ENCODE results near the gene CCDC3.

CCDC3 gene

GRCh38 chr10:12969951-12970350 lies 31.6 kb downstream of the CCDC3 start:
- Histone ChIP-seq H3K9ac (ENCODE audit: low read length) (no peak overlapping the region), H2BK5ac (ENCODE audit: low read length) (no peak overlapping the region), H3K23ac (ENCODE audit: low read length) (no peak overlapping the region), H3K79me2 (ENCODE audit: control insufficient read depth, insufficient read depth, low read length) (no peaks in the 10 kb centered on the region), H3K4ac (ENCODE audit: low read depth, low read length) (no peak overlapping the region), H3K4me3 (ENCODE audit: low read length) (no peak overlapping the region), H3K27me3 (ENCODE audit: insufficient read depth, low read length, poor library complexity) (no peaks in the 10 kb centered on the region), H3K4me1 (ENCODE audit: control insufficient read depth, low read depth, low read length) (no peaks in the 10 kb centered on the region), H3K18ac (ENCODE audit: low read length) (no peak overlapping the region), H2BK15ac (replicated peaks; ENCODE audit: low read depth) (no peak overlapping the region), H3K27ac (ENCODE audit: low read depth, low read length) (no peak overlapping the region), H3K79me1 (ENCODE audit: low read length) (no peaks in the 10 kb centered on the region), H4K5ac (ENCODE audit: low read length) (no peak overlapping the region), H3K4me2 (ENCODE audit: low read length) (no peak overlapping the region), H3K56ac (ENCODE audit: low read length) (no peak overlapping the region), H3K36me3 (ENCODE audit: control insufficient read depth, insufficient read depth, low read length) (no peaks in the 10 kb centered on the region), H4K8ac (ENCODE audit: low read depth, low read length) (no peak overlapping the region), H2AK5ac (ENCODE audit: low read length) (no peak overlapping the region), H2BK120ac (ENCODE audit: low read depth, low read length) (no peak overlapping the region)
- WGBS (ENCODE audit: extremely low coverage, insufficient coverage, low lambda C conversion rate): no CpG with 5 or more reads among the region's 5 CpGs
- DNase-seq: no peak

DNA sequence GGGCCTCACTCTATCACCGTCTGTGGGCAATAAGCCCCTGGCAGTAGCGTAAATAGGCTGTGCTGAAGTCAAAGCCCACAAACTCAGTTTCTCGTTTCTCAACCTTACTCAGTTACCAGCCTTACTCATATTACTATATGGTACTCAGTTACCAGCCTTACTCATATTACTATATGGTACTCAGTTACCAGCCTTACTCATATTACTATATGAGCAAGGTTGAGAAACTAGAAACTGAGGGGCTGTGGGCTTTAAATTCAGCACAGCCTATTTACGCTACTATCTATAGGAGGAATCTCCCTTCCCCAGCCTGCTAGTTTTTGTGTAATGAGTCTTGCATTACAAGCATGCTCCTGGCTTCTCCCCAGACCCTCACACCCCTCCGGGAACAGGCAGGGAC lies 35.4 kb downstream of the CCDC3 start:
- Histone ChIP-seq H3K4me1 (ENCODE audit: control insufficient read depth, low read depth, low read length) (no peaks in the 10 kb centered on the region), H4K8ac (ENCODE audit: low read depth, low read length) (no peak overlapping the region), H3K27ac (ENCODE audit: low read depth, low read length) (no peak overlapping the region), H3K79me1 (ENCODE audit: low read length) (no peaks in the 10 kb centered on the region), H2AK5ac (ENCODE audit: low read length) (no peak overlapping the region), H3K9ac (ENCODE audit: low read length) (no peak overlapping the region), H3K18ac (ENCODE audit: low read length) (no peak overlapping the region), H3K79me2 (ENCODE audit: control insufficient read depth, insufficient read depth, low read length) (no peaks in the 10 kb centered on the region), H3K4me2 (ENCODE audit: low read length) (no peak overlapping the region), H3K27me3 (ENCODE audit: insufficient read depth, low read length, poor library complexity) (no peaks in the 10 kb centered on the region), H3K36me3 (ENCODE audit: control insufficient read depth, insufficient read depth, low read length) (no peaks in the 10 kb centered on the region), H3K23ac (ENCODE audit: low read length) (no peak overlapping the region), H2BK120ac (ENCODE audit: low read depth, low read length) (no peak overlapping the region), H3K56ac (ENCODE audit: low read length) (no peak overlapping the region), H3K4me3 (ENCODE audit: low read length) (no peak overlapping the region), H2BK15ac (replicated peaks; ENCODE audit: low read depth) (no peak overlapping the region), H4K5ac (ENCODE audit: low read length) (no peak overlapping the region), H2BK5ac (ENCODE audit: low read length) (no peak overlapping the region), H3K4ac (ENCODE audit: low read depth, low read length) (no peak overlapping the region)
- no peak for DNase-seq
- WGBS (ENCODE audit: extremely low coverage, insufficient coverage, low lambda C conversion rate): no CpG with 5 or more reads among the region's 5 CpGs

- H3K18ac ChIP-seq (ENCODE audit: low read length): no peak overlapping the region
- H3K9ac ChIP-seq (ENCODE audit: low read length): no peak overlapping the region
- H3K4ac ChIP-seq (ENCODE audit: low read depth, low read length): no peak overlapping the region
- H2AK5ac ChIP-seq (ENCODE audit: low read length): no peak overlapping the region
- H2BK15ac ChIP-seq (replicated peaks; ENCODE audit: low read depth): no peak overlapping the region
- H3K4me2 ChIP-seq (ENCODE audit: low read length): no peak overlapping the region
- no peak overlapping the region for H3K56ac ChIP-seq (ENCODE audit: low read length)
- no CpG with 5 or more reads among the region's 4 CpGs for WGBS (ENCODE audit: extremely low coverage, insufficient coverage, low lambda C conversion rate)
- no peak for DNase-seq
- no peak overlapping the region for H2BK5ac ChIP-seq (ENCODE audit: low read length)
- H3K4me3 ChIP-seq (ENCODE audit: low read length): no peak overlapping the region
- H4K8ac ChIP-seq (ENCODE audit: low read depth, low read length): no peak overlapping the region
- no peaks in the 10 kb centered on the region for H3K79me1 ChIP-seq (ENCODE audit: low read length)
- H3K23ac ChIP-seq (ENCODE audit: low read length): no peak overlapping the region
- H3K36me3 ChIP-seq (ENCODE audit: control insufficient read depth, insufficient read depth, low read length): no peaks in the 10 kb centered on the region
- H3K27ac ChIP-seq (ENCODE audit: low read depth, low read length): no peak overlapping the region
- H3K27me3 ChIP-seq (ENCODE audit: insufficient read depth, low read length, poor library complexity): no peaks in the 10 kb centered on the region
- no peaks in the 10 kb centered on the region for H3K4me1 ChIP-seq (ENCODE audit: control insufficient read depth, low read depth, low read length)
- no peak overlapping the region for H4K5ac ChIP-seq (ENCODE audit: low read length)
- H2BK120ac ChIP-seq (ENCODE audit: low read depth, low read length): no peak overlapping the region
- H3K79me2 ChIP-seq (ENCODE audit: control insufficient read depth, insufficient read depth, low read length): no peaks in the 10 kb centered on the region
These were observed 35.9 kb downstream of the CCDC3 start for GRCh38 chr10:12965571-12965970.

GRCh38 chr10:12962556-12962955 lies 39.0 kb downstream of the CCDC3 start:
- Histone ChIP-seq H3K4me2 (ENCODE audit: low read length) (no peak overlapping the region), H3K4me1 (ENCODE audit: control insufficient read depth, low read depth, low read length) (no peaks in the 10 kb centered on the region), H3K36me3 (ENCODE audit: control insufficient read depth, insufficient read depth, low read length) (no peaks in the 10 kb centered on the region), H2AK5ac (ENCODE audit: low read length) (no peak overlapping the region), H2BK120ac (ENCODE audit: low read depth, low read length) (no peak overlapping the region), H3K56ac (ENCODE audit: low read length) (no peak overlapping the region), H3K4ac (ENCODE audit: low read depth, low read length) (no peak overlapping the region), H4K5ac (ENCODE audit: low read length) (no peak overlapping the region), H3K27me3 (ENCODE audit: insufficient read depth, low read length, poor library complexity) (no peaks in the 10 kb centered on the region), H4K8ac (ENCODE audit: low read depth, low read length) (no peak overlapping the region), H3K9ac (ENCODE audit: low read length) (no peak overlapping the region), H2BK5ac (ENCODE audit: low read length) (no peak overlapping the region), H3K79me2 (ENCODE audit: control insufficient read depth, insufficient read depth, low read length) (no peaks in the 10 kb centered on the region), H3K27ac (ENCODE audit: low read depth, low read length) (no peak overlapping the region), H3K4me3 (ENCODE audit: low read length) (no peak overlapping the region), H3K23ac (ENCODE audit: low read length) (no peak overlapping the region), H2BK15ac (replicated peaks; ENCODE audit: low read depth) (no peak overlapping the region), H3K79me1 (ENCODE audit: low read length) (no peaks in the 10 kb centered on the region), H3K18ac (ENCODE audit: low read length) (no peak overlapping the region)
- DNase-seq: no peak
- no CpG with 5 or more reads among the region's 3 CpGs for WGBS (ENCODE audit: extremely low coverage, insufficient coverage, low lambda C conversion rate)

DNA sequence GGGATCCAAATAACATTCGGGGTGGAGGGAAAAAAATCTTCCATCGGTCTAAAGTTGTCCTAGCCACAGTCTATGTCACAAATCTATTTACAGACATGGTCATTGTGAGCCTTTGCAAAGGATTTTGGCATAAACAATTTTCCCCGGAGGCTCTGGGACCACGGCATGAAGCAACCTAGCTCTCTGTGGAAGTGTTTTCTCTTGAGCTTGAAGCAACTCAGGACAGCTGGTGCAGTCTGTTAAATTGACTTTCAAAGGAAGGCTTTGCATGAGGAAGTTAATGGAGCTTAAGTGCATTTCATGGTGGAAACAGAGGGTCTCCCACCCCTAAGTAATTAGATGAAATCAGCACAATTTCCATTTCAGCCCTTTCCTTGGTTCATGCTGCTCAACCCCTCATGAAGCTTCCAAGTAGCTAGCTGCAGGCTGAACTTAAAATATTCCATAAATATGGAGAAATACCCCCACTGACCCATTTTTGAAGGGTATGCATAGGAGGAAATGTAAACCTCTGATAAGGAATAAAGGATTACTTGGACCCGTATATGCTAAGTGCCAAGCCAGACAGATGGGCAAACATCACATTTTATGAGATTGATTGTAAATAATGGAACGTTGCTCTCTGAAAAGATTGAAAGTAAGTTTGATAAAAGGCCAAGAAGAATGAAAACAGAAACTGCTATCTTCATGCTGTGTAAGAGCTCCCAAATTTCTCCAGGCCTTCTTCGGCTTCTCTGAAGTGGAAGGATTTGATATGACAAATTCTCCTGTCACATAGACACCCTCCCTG lies 39.9 kb downstream of the CCDC3 start:
- H2BK5ac ChIP-seq (ENCODE audit: low read length): no peak overlapping the region
- no peak overlapping the region for H3K18ac ChIP-seq (ENCODE audit: low read length)
- no peak overlapping the region for H3K4me2 ChIP-seq (ENCODE audit: low read length)
- no peak overlapping the region for H3K4me3 ChIP-seq (ENCODE audit: low read length)
- no peak overlapping the region for H2AK5ac ChIP-seq (ENCODE audit: low read length)
- H3K9ac ChIP-seq (ENCODE audit: low read length): no peak overlapping the region
- no peak overlapping the region for H3K27ac ChIP-seq (ENCODE audit: low read depth, low read length)
- no peak overlapping the region for H4K5ac ChIP-seq (ENCODE audit: low read length)
- H3K4ac ChIP-seq (ENCODE audit: low read depth, low read length): no peak overlapping the region
- H3K79me1 ChIP-seq (ENCODE audit: low read length): no peaks in the 10 kb centered on the region
- no peak overlapping the region for H2BK15ac ChIP-seq (replicated peaks; ENCODE audit: low read depth)
- no peak for DNase-seq
- no peak overlapping the region for H4K8ac ChIP-seq (ENCODE audit: low read depth, low read length)
- H3K23ac ChIP-seq (ENCODE audit: low read length): no peak overlapping the region
- H2BK120ac ChIP-seq (ENCODE audit: low read depth, low read length): no peak overlapping the region
- no peak overlapping the region for H3K56ac ChIP-seq (ENCODE audit: low read length)
- H3K27me3 ChIP-seq (ENCODE audit: insufficient read depth, low read length, poor library complexity): no peaks in the 10 kb centered on the region
- no peaks in the 10 kb centered on the region for H3K36me3 ChIP-seq (ENCODE audit: control insufficient read depth, insufficient read depth, low read length)
- no CpG with 5 or more reads among the region's 7 CpGs for WGBS (ENCODE audit: extremely low coverage, insufficient coverage, low lambda C conversion rate)
- no peaks in the 10 kb centered on the region for H3K4me1 ChIP-seq (ENCODE audit: control insufficient read depth, low read depth, low read length)
- H3K79me2 ChIP-seq (ENCODE audit: control insufficient read depth, insufficient read depth, low read length): no peaks in the 10 kb centered on the region

DNA sequence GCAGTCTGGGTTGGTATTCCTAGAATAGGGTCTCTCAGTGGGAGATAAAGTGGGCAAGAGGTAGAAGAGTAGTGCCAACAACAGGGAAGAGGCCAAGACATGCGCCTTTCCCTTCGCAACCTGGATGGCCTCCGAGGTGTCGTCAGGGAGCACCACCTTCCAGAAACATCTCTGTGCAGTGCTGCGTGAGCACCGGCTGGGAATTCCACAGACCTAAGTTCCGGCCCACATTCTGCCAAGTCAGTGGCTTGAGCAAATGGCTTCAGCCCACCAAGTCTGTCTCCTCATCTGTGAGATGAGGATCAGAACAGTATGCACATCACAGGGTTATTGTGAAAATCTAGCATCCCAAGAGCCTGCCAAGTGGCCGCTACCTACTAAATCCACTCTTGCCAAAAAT lies 40.6 kb downstream of the CCDC3 start:
- Histone ChIP-seq H3K79me1 (ENCODE audit: low read length) (no peaks in the 10 kb centered on the region), H3K56ac (ENCODE audit: low read length) (no peak overlapping the region), H3K9ac (ENCODE audit: low read length) (no peak overlapping the region), H3K4me1 (ENCODE audit: control insufficient read depth, low read depth, low read length) (no peaks in the 10 kb centered on the region), H3K23ac (ENCODE audit: low read length) (no peak overlapping the region), H2BK120ac (ENCODE audit: low read depth, low read length) (no peak overlapping the region), H3K4ac (ENCODE audit: low read depth, low read length) (no peak overlapping the region), H3K4me3 (ENCODE audit: low read length) (no peak overlapping the region), H2BK5ac (ENCODE audit: low read length) (no peak overlapping the region), H4K5ac (ENCODE audit: low read length) (no peak overlapping the region), H3K79me2 (ENCODE audit: control insufficient read depth, insufficient read depth, low read length) (no peaks in the 10 kb centered on the region), H3K36me3 (ENCODE audit: control insufficient read depth, insufficient read depth, low read length) (no peaks in the 10 kb centered on the region), H4K8ac (ENCODE audit: low read depth, low read length) (no peak overlapping the region), H3K4me2 (ENCODE audit: low read length) (no peak overlapping the region), H3K27ac (ENCODE audit: low read depth, low read length) (no peak overlapping the region), H3K27me3 (ENCODE audit: insufficient read depth, low read length, poor library complexity) (no peaks in the 10 kb centered on the region), H2BK15ac (replicated peaks; ENCODE audit: low read depth) (no peak overlapping the region), H3K18ac (ENCODE audit: low read length) (no peak overlapping the region), H2AK5ac (ENCODE audit: low read length) (no peak overlapping the region)
- WGBS (ENCODE audit: extremely low coverage, insufficient coverage, low lambda C conversion rate): no CpG with 5 or more reads among the region's 8 CpGs
- no peak for DNase-seq
